ENCODE data around the gene PSMC1. TPM values are rescaled to one million over a fixed set of nuclear protein-coding genes. Genes with fewer than 3 reads are reported as not detected.

Gene PSMC1
- total RNA-seq, 1 donor from 2014 or later = 177 TPM

GRCh38 chr14:90301668-90302090 is 45.3 kb downstream of the PSMC1 start:
- DNase-seq (ENCODE audit: low read depth, low spot score) = peak; percentile 32

GRCh38 chr14:90302529-90303303 is 46.4 kb downstream of the PSMC1 start:
- DNase-seq (ENCODE audit: low read depth, low spot score) = no peak

GRCh38 chr14:90303473-90303872 is 47.1 kb downstream of the PSMC1 start:
- no peak for DNase-seq (ENCODE audit: low read depth, low spot score)

- DNase-seq (ENCODE audit: low read depth, low spot score) = no peak
Measured at GRCh38 chr14:90304502-90304901, 48.1 kb downstream of the PSMC1 start.

- DNase-seq (ENCODE audit: low read depth, low spot score) = no peak
Measured at GRCh38 chr14:90305176-90305601, 48.8 kb downstream of the PSMC1 start.

GRCh38 chr14:90308561-90308960 is 52.2 kb downstream of the PSMC1 start:
- no peak for DNase-seq (ENCODE audit: low read depth, low spot score)

GRCh38 chr14:90317286-90317685 is 60.9 kb downstream of the PSMC1 start:
- DNase-seq (ENCODE audit: low read depth, low spot score) = no peak

- no peak for DNase-seq (ENCODE audit: low read depth, low spot score)
Measured at GRCh38 chr14:90318016-90318415, 61.7 kb downstream of the PSMC1 start.

- DNase-seq (ENCODE audit: low read depth, low spot score) = no peak
Measured at GRCh38 chr14:90319173-90319572, 62.8 kb downstream of the PSMC1 start.

GRCh38 chr14:90319634-90320541 is 63.5 kb downstream of the PSMC1 start:
- no peak for DNase-seq (ENCODE audit: low read depth, low spot score)

- no peak for DNase-seq (ENCODE audit: low read depth, low spot score)
Measured at GRCh38 chr14:90321891-90322290, 65.5 kb downstream of the PSMC1 start.

Other genes starting within 250 kb of the PSMC1 start
- gene KCNK13, start 194.6 kb upstream of the PSMC1 start, total RNA-seq = 0.04 TPM in 1 of 2 replicates, not detected in the other
- gene NRDE2, start 75.4 kb downstream of the PSMC1 start, total RNA-seq = 8.7 and 11.8 TPM in 2 replicates
- 1,262 and 1,419 TPM in 2 replicates for gene CALM1, start 140.5 kb downstream of the PSMC1 start, total RNA-seq